NCI-H748 (cell line): Measurements from ENCODE around the gene ERO1A.

Source experiments
- DNase-seq: peaks from one replicate; lab custom pipeline; 2025; ENCODE audit not compliant: unreplicated experiment; lab: John Stamatoyannopoulos, UW

The ERO1A gene

DNA sequence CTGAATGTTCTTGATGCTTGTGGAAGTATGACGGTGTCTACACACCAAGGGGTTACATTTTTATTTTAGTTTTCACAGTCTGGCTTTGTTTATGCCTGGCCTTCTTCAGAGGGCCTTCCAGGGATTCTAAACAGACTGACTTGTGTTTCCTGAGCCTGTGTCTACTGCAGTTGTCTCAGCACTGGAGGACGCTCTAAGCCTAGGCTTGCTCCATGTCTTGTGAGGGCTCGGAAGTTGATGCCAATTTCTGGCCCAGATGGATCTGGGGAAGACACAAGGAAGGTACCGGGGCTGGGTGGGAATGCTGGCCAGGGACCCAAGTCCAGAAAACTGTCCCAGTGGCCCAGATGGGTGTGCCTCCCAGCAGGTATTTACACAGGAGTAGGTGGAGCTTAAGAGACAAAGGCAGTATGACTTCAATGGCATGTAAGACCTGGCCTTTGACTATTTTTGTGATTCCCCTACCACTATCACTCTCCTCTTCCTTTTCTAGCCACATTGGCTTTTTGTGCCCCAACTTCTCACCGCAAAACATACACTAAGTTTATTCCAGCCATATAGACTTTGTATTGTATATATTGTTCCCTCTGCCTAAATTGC, 85.8 kb downstream of the ERO1A start:
- no peak for DNase-seq

GRCh38 chr14:52607061-52607460, 88.3 kb downstream of the ERO1A start:
- no peak for DNase-seq

DNA sequence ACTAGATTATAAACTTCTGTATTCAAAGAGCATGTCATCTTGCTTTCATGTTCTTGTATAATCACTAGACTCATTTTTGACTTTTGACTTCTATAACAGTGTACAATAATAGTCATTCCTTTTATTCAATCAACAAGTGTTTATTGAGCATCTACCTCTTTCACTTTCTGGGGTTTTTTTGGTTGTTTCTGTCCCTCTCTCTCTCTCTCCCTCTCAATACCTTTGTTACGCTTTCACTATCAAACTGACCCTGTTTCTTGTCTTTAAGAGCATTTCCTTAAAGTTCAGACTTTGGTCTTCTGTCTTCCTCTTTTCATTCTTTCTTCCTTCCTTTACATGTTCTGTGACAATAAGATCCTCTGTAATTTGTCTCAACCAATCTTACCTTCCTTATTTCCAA, 93.2 kb downstream of the ERO1A start:
- no peak for DNase-seq

DNA sequence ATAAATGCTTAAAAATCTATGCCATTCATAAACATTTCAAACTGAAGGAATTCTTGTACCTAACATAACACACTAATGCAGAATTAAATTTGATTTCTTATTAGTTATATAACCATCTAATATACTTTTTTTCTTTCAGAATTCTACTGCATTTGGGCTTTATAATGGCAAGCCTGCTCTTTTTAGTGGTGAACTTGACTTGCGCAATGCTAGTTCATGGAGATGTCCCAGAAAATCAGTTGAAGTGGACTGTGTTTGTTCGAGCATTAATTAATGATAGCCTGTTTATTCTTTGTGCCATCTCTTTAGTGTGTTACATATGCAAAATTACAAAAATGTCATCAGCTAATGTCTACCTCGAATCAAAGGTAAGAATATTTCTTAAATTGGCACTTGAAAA, 95.4 kb downstream of the ERO1A start:
- no peak for DNase-seq

GRCh38 chr14:52598568-52598967, 96.8 kb downstream of the ERO1A start:
- no peak for DNase-seq

GRCh38 chr14:52596861-52597260, 98.5 kb downstream of the ERO1A start:
- no peak for DNase-seq

DNA sequence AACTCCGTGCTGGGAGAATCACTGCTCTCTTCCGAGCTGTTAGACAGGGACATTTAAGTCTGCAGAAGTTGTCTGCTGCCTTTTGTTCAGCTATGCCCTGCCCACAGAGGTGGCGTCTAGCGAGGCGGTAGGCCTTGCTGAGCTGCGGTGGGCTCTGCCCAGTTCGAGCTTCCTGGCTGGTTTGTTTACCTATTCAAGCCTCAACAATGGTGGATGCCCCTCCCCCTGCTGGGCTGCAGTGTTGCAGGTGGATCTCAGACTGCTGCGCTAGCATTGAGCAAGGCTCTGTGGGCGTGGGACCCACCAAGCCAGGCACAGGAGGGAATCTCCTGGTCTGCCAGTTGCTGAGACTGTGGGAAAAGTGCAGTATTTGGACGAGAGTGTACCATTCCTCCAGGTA, 99.0 kb downstream of the ERO1A start:
- DNase-seq = peak; percentile 73

DNA sequence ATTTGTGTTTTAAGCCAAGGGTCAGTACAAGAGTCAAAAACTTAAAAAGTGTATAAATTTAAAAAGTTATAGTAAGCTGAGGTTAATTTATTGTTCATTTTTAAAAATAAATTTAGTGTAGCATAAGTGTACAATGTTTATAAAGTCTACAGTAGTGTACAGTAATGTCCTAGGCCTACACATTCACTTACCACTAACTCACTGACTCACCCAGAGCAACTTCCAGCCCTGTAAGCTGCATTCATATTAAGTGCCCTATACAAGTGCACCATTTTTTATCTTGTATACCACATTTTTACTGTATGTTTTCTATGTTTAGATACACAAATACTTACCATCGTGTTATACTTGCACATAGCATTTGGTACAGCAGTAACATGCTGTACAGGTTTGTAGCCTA, 105.0 kb downstream of the ERO1A start:
- DNase-seq = no peak
